H1 (cell line): ENCODE results near the gene TAMALIN. TPM values are rescaled to one million over a fixed set of nuclear protein-coding genes. Genes with fewer than 3 reads are reported as not detected.
A peak's percentile ranks its signal among the peaks of the same experiment; 100 is the strongest.

Source experiments
- CTCF ChIA-PET: fragments of 300-600 bp; sonication (Branson Sonifier 250); formaldehyde crosslinking; loops from one replicate; lab custom pipeline; 2021; ENCODE audit not compliant: partially characterized antibody; lab: Charles Lee
- POLR2A ChIA-PET: fragments of 300-600 bp; sonication (Branson Sonifier 250); formaldehyde crosslinking; loops from one replicate; lab custom pipeline; 2021; ENCODE audit warnings: inconsistent platforms; ENCODE audit not compliant: partially characterized antibody; lab: Charles Lee
- DNase-seq, 2 experiments: peaks; one replicate each; pipeline versions ENCODE4 v3.0.0 to v3.0.0-alpha.2; 2010 to 2022; ENCODE audit warnings: low spot score in 2 of 2, low read depth in 1 of 2, mixed read lengths in 1 of 2
- FAIRE-seq: peaks from 2 replicates; lab custom pipeline; 2011; peaks lifted over from hg19 to GRCh38; lab: Jason Lieb, UNC
- H2AFZ ChIP-seq: 2 replicates; pipeline ENCODE4 v1.8.1; 2012; ENCODE audit warnings: low read length, inconsistent platforms
- H2AK5ac ChIP-seq: 2 replicates; pipeline ENCODE4 v1.6.1; 2013; ENCODE audit warnings: low read depth, low read length
- H2BK120ac ChIP-seq: replicated peaks from 2 replicates; pipeline ENCODE3; 2013; ENCODE audit warnings: low read depth, low read length, inconsistent platforms
- H2BK12ac ChIP-seq: 2 replicates; pipeline ENCODE4 v1.6.1; 2013; ENCODE audit warnings: low read depth, low read length
- H2BK15ac ChIP-seq: 2 replicates; pipeline ENCODE4 v1.6.1; 2013; ENCODE audit warnings: low read length
- H2BK20ac ChIP-seq: 2 replicates; pipeline ENCODE4 v1.6.1; 2013; ENCODE audit warnings: low read length
- H2BK5ac ChIP-seq: 2 replicates; pipeline ENCODE4 v1.6.1; 2013; ENCODE audit warnings: low read depth, low read length
- H3K14ac ChIP-seq: 2 replicates; pipeline ENCODE4 v1.6.1; 2013; ENCODE audit warnings: inconsistent platforms; ENCODE audit not compliant: insufficient read length
- H3K18ac ChIP-seq: 2 replicates; pipeline ENCODE4 v1.6.1; 2013; ENCODE audit warnings: low read length; ENCODE audit errors: extremely low read depth
- H3K23ac ChIP-seq: 2 replicates; pipeline ENCODE4 v1.6.1; 2013; ENCODE audit warnings: inconsistent platforms; ENCODE audit not compliant: insufficient read length
- H3K23me2 ChIP-seq: 2 replicates; pipeline ENCODE4 v1.6.1; 2013; ENCODE audit warnings: low read depth, low read length
- H3K27ac ChIP-seq: 2 replicates; pipeline ENCODE4 v1.6.1; 2011; ENCODE audit warnings: low read depth, low read length, inconsistent platforms
- H3K27me3 ChIP-seq, 4 experiments: replicated peaks in 1 of 4; 1 replicate in 1 of 4; 2 replicates in 3 of 4; pipeline versions ENCODE4 v1.6.1 to v1.8.1; 2011 to 2013; ENCODE audit warnings: low read length in 3 of 4, mild to moderate bottlenecking in 3 of 4, inconsistent platforms in 2 of 4, mixed read lengths in 2 of 4, moderate library complexity in 1 of 4; ENCODE audit not compliant: control insufficient read depth in 3 of 4, insufficient read depth in 3 of 4; ENCODE audit errors: extremely low read depth in 1 of 4
- H3K36me3 ChIP-seq, 4 experiments: 2 replicates each; pipeline versions ENCODE4 v1.6.1 to v1.8.1; 2011 to 2013; ENCODE audit warnings: mild to moderate bottlenecking in 4 of 4, low read length in 3 of 4, moderate library complexity in 2 of 4, control low read depth in 1 of 4, inconsistent platforms in 1 of 4; ENCODE audit not compliant: insufficient read depth in 4 of 4, control insufficient read depth in 2 of 4
- H3K4ac ChIP-seq: replicated peaks from 2 replicates; pipeline ENCODE3; 2013; ENCODE audit warnings: low read length, low read depth, mixed read lengths, inconsistent platforms; ENCODE audit not compliant: insufficient read length
- H3K4me1 ChIP-seq, 4 experiments: replicated peaks in 1 of 4; 1 replicate in 1 of 4; 2 replicates in 3 of 4; pipeline versions ENCODE4 v1.6.1 to v1.8.1; 2011 to 2013; ENCODE audit warnings: low read length in 3 of 4, inconsistent platforms in 2 of 4, mixed read lengths in 1 of 4; ENCODE audit not compliant: insufficient read depth in 4 of 4, control insufficient read depth in 3 of 4
- H3K4me2 ChIP-seq, 2 experiments: 2 replicates each; pipeline versions ENCODE4 v1.6.1 to v1.8.1; 2011 to 2013; ENCODE audit warnings: low read depth in 2 of 2, low read length in 2 of 2, control low read depth in 1 of 2, inconsistent platforms in 1 of 2, mild to moderate bottlenecking in 1 of 2; ENCODE audit not compliant: insufficient read depth in 1 of 2
- H3K4me3 ChIP-seq, 4 experiments: fragments of 200-600, 300-600 bp in 1 of 4; sonication (generic), shearing (Covaris generic), sonication (Bioruptor Twin) in 1 of 4; 2 replicates each; pipeline versions ENCODE4 v1.5.1 to v1.8.1; 2011 to 2016; ENCODE audit warnings: low read length in 4 of 4, low read depth in 3 of 4, control low read depth in 2 of 4, inconsistent platforms in 2 of 4, mild to moderate bottlenecking in 2 of 4, mixed read lengths in 1 of 4, moderate library complexity in 1 of 4; ENCODE audit not compliant: insufficient read depth in 2 of 4; ENCODE audit errors: extremely low read depth in 1 of 4
- H3K56ac ChIP-seq: replicated peaks from 2 replicates; pipeline ENCODE3; 2013; ENCODE audit warnings: low read depth, mild to moderate bottlenecking, mixed read lengths, low read length, inconsistent platforms; ENCODE audit not compliant: insufficient read length
- H3K79me1 ChIP-seq: 2 replicates; pipeline ENCODE4 v1.6.1; 2013; ENCODE audit warnings: low read depth, low read length, control low read depth
- H3K79me2 ChIP-seq, 2 experiments: 2 replicates each; pipeline versions ENCODE4 v1.6.1 to v1.8.1; 2012 to 2013; ENCODE audit warnings: low read length in 2 of 2, mild to moderate bottlenecking in 2 of 2, inconsistent platforms in 1 of 2; ENCODE audit not compliant: insufficient read depth in 2 of 2, control insufficient read depth in 1 of 2
- H3K9ac ChIP-seq, 4 experiments: replicated peaks in 1 of 4; 1 replicate in 1 of 4; 2 replicates in 3 of 4; pipeline versions ENCODE4 v1.6.1 to v1.8.1; 2011 to 2013; ENCODE audit warnings: low read depth in 3 of 4, low read length in 3 of 4, control low read depth in 2 of 4, mild to moderate bottlenecking in 2 of 4, moderate library complexity in 2 of 4, inconsistent platforms in 1 of 4; ENCODE audit errors: extremely low read depth in 1 of 4
- H3K9me3 ChIP-seq, 2 experiments: 2 replicates each; pipeline versions ENCODE4 v1.6.1 to v1.8.1; 2012 to 2013; ENCODE audit warnings: mild to moderate bottlenecking in 2 of 2, moderate library complexity in 2 of 2, control low read depth in 1 of 2, inconsistent platforms in 1 of 2, low read depth in 1 of 2, low read length in 1 of 2, mixed read lengths in 1 of 2; ENCODE audit not compliant: insufficient read depth in 2 of 2
- H4K20me1 ChIP-seq, 2 experiments: replicated peaks in 1 of 2; 2 replicates each; pipeline versions ENCODE3 to v1.8.1; 2011 to 2013; ENCODE audit warnings: inconsistent platforms in 2 of 2, low read length in 2 of 2, mild to moderate bottlenecking in 1 of 2; ENCODE audit not compliant: insufficient read depth in 2 of 2, control insufficient read depth in 1 of 2
- H4K5ac ChIP-seq: 2 replicates; pipeline ENCODE4 v1.6.1; 2013; ENCODE audit warnings: low read length, low read depth, mixed read lengths, inconsistent platforms; ENCODE audit not compliant: insufficient read length
- H4K8ac ChIP-seq: 2 replicates; pipeline ENCODE4 v1.8.0; 2013; ENCODE audit warnings: mild to moderate bottlenecking, moderate library complexity, low read length, inconsistent platforms; ENCODE audit not compliant: insufficient read depth; ENCODE audit errors: extremely low read depth
- H4K91ac ChIP-seq: replicated peaks from 2 replicates; pipeline ENCODE3; 2013; ENCODE audit warnings: low read length, mixed read lengths, inconsistent platforms; ENCODE audit not compliant: insufficient read length
- EZH2 ChIP-seq: fragments of 200-600 bp; sonication (generic); IDR thresholded peaks from 2 replicates; pipeline ENCODE4 v1.7.1; 2012; ENCODE audit warnings: low read depth, mild to moderate bottlenecking, moderate library complexity, low read length, inconsistent platforms; ENCODE audit not compliant: severe bottlenecking
- HDAC6 ChIP-seq: IDR thresholded peaks from one replicate; pipeline ENCODE4 v1.7.1; 2012; ENCODE audit warnings: low read depth, mild to moderate bottlenecking, inconsistent platforms, low read length, moderate library complexity
- RBBP5 ChIP-seq: IDR thresholded peaks from 2 replicates; pipeline ENCODE4 v1.7.1; 2012; ENCODE audit warnings: low read depth, mild to moderate bottlenecking, inconsistent platforms, low read length, moderate library complexity, borderline replicate concordance
- SUZ12 ChIP-seq: fragments of 200-600 bp; sonication (generic); IDR thresholded peaks from 2 replicates; pipeline ENCODE4 v1.6.1; 2012; ENCODE audit warnings: mild to moderate bottlenecking, inconsistent platforms, low read length, moderate library complexity, mixed read lengths
- WGBS, 2 experiments: shearing (Covaris generic) in 1 of 2; methylation state at CpG; one replicate each; pipeline versions ENCODE4 v1.1.6 to v1.1.7; 2013 to 2015; ENCODE audit warnings: low lambda C conversion rate in 2 of 2, mixed read lengths in 2 of 2, inconsistent platforms in 1 of 2, low coverage in 1 of 2, missing lambda C conversion rate in 1 of 2; ENCODE audit not compliant: insufficient replicate concordance in 2 of 2, insufficient coverage in 1 of 2, insufficient read length in 1 of 2; ENCODE audit errors: extremely low coverage in 1 of 2, missing lambda C conversion rate in 1 of 2; 5-methylcytosine and 5-hydroxymethylcytosine counted together
- polyA plus RNA-seq, 7 experiments: library from polyadenylated mRNA; depleted of rRNA in 3 of 7; stranded (reverse) in 5 of 7; unstranded in 2 of 7; fragments of >200 nt in 5 of 7; fragments of 200-250 nt in 2 of 7; gene quantifications; 1 replicate in 5 of 7; 2 replicates in 1 of 7; 4 replicates in 1 of 7; pipeline versions ENCODE4 v1.2.1 to v1.2.3, GENCODE V29; 2011 to 2013; ENCODE audit warnings: missing spikeins in 2 of 7, mixed read lengths in 2 of 7
- total RNA-seq: library from RNA; stranded (reverse); fragmentation: NEBNext Ultra II Directional; extraction: Animal tissue kit (Norgen Biotek cat#: 25700); gene quantifications from 2 replicates; pipeline ENCODE4 v1.2.1, GENCODE V29; 2021

Gene TAMALIN
- total and polyA plus RNA-seq, 2 of the 8 experiments (the other 6 are each of a cell fraction or from before 2014, with no cell fraction given), result 2.6 to 4.9 TPM

GRCh38 chr12:52013626-52014310, 7.0 kb downstream of the TAMALIN start:
- Histone ChIP-seq H3K4ac (no peak overlapping the region), H2BK120ac (no peak overlapping the region), H4K91ac (no peak overlapping the region), H3K79me2 (no peaks in the 10 kb centered on the region), H2AK5ac (0 out of 2 replicates have a peak overlapping the region, but pooled peaks have one; percentile 34), H3K18ac (no peak overlapping the region; the same call in none of the 2 replicates), H3K27me3 (peaks cover 1 to 49% (median 31%) of the 10 kb centered on the region in 4 experiments), H3K9me3 (no peaks in the 10 kb centered on the region), H3K36me3 (no peaks in the 10 kb centered on the region; a peak in 1 of 8 replicates), H4K20me1 (peaks cover 0 to 3% of the 10 kb centered on the region in 2 experiments), H4K5ac (no peak overlapping the region), H3K4me3 (no peak overlapping the region), H3K79me1 (no peaks in the 10 kb centered on the region), H2BK20ac (no peak overlapping the region), H3K23me2 (no peaks in the 10 kb centered on the region; the same call in 1 of the 2 replicates), H4K8ac (no peak overlapping the region), H2BK15ac (0 out of 2 replicates have a peak overlapping the region, but pooled peaks have one; percentile 37), H2BK12ac (no peak overlapping the region), H3K27ac (no peak overlapping the region), H3K4me2 (peak overlapping the region; percentile 22 to 38; a peak in 1 of 4 replicates), H3K4me1 (peaks cover 5 to 35% (median 23%) of the 10 kb centered on the region in 4 experiments), H2BK5ac (no peak overlapping the region), H3K56ac (no peak overlapping the region), H3K23ac (no peak overlapping the region), H3K9ac (no peak overlapping the region), H2AFZ (no peak overlapping the region), H3K14ac (no peak overlapping the region)
- ChIA-PET POLR2A (interaction anchor here (1.2 to 4.3 kb wide), 4 partner anchors 9 to 65 kb away, joined by 3 to 31 read pairs (median 4); partner anchors contain the start of gene TAMALIN), CTCF (interaction anchor here (0.8 to 38.2 kb wide), 5 partner anchors 11 to 271 kb away, joined by 3 to 1249 read pairs (median 1022); partner anchors contain the start of genes ATG101, NR4A1, SMIM41 and TAMALIN)
- no peak for DNase-seq
- peak; percentile 8 for TF ChIP-seq EZH2
- TF ChIP-seq RBBP5, result no peak
- TF ChIP-seq HDAC6, result no peak
- 0 out of 2 replicates have a peak, but pooled peaks have one; percentile 1 for TF ChIP-seq SUZ12
- WGBS, 2 experiments, result 83% methylated on average over 16 of the region's 16 CpGs; no CpG with 5 or more reads in 1 of the 2 experiments
- no peak for FAIRE-seq
